WERI-Rb-1 (cell line): ENCODE measurements around the gene FKBP5.

Experiments
- DNase-seq: peaks from one replicate; pipeline ENCODE4 v3.0.0-alpha.2; 2020
- H3K27ac ChIP-seq: fragments of 250-450 bp; sonication (Bioruptor Pico); 2 replicates; pipeline ENCODE4 v1.5.1; 2020; ENCODE audit warnings: mild to moderate bottlenecking, moderate library complexity
- H3K27me3 ChIP-seq: fragments of 250-450 bp; sonication (Bioruptor Pico); 2 replicates; pipeline ENCODE4 v1.5.1; 2021; ENCODE audit warnings: mild to moderate bottlenecking, low read depth, moderate library complexity; ENCODE audit not compliant: insufficient read depth, severe bottlenecking
- H3K36me3 ChIP-seq: fragments of 250-450 bp; sonication (Bioruptor Pico); 2 replicates; pipeline ENCODE4 v1.5.1; 2020; ENCODE audit warnings: mild to moderate bottlenecking, moderate library complexity
- H3K4me3 ChIP-seq: 2 replicates; pipeline ENCODE4 v1.5.1; 2011; ENCODE audit warnings: low read depth, mild to moderate bottlenecking, control low read depth, low read length
- H3K9me3 ChIP-seq: fragments of 250-450 bp; sonication (Bioruptor Pico); 2 replicates; pipeline ENCODE4 v1.5.1; 2021; ENCODE audit warnings: mild to moderate bottlenecking, moderate library complexity; ENCODE audit not compliant: severe bottlenecking
- TF ChIP-seq, protein P1 (sequence below): IDR thresholded peaks from 2 replicates; pipeline ENCODE4 v1.5.1; 2011; ENCODE audit warnings: low read depth, mild to moderate bottlenecking, control low read depth, inconsistent platforms, low read length

FKBP5 gene

DNA sequence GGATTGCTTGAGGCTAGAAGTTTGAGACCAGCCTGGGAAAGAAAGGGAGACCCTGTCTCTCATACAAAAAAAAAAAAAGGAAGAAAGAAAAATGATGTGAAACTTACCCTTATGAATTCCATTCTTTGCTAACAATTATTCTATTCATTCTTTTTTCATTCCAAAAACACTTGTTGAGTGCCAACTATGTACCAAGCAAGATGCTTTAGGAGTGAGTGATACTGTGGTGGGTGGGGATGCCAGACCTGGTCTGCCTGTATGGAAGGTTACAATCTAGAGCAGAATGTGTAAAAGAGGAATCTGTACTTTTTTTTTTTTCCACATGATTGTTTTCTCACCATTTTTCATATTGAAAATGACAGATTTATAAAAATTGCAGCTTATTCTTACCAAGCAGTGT is 102.2 kb downstream of the FKBP5 start:
- H3K27me3 ChIP-seq, result no peaks in the 10 kb centered on the region
- no peak for DNase-seq
- no peaks in the 10 kb centered on the region for H3K9me3 ChIP-seq
- H3K27ac ChIP-seq, result no peak overlapping the region
- H3K36me3 ChIP-seq, result peaks cover 29% of the 10 kb centered on the region
- TF ChIP-seq, protein P1, sequence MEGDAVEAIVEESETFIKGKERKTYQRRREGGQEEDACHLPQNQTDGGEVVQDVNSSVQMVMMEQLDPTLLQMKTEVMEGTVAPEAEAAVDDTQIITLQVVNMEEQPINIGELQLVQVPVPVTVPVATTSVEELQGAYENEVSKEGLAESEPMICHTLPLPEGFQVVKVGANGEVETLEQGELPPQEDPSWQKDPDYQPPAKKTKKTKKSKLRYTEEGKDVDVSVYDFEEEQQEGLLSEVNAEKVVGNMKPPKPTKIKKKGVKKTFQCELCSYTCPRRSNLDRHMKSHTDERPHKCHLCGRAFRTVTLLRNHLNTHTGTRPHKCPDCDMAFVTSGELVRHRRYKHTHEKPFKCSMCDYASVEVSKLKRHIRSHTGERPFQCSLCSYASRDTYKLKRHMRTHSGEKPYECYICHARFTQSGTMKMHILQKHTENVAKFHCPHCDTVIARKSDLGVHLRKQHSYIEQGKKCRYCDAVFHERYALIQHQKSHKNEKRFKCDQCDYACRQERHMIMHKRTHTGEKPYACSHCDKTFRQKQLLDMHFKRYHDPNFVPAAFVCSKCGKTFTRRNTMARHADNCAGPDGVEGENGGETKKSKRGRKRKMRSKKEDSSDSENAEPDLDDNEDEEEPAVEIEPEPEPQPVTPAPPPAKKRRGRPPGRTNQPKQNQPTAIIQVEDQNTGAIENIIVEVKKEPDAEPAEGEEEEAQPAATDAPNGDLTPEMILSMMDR, result no peak
- H3K4me3 ChIP-seq, result no peak overlapping the region

DNA sequence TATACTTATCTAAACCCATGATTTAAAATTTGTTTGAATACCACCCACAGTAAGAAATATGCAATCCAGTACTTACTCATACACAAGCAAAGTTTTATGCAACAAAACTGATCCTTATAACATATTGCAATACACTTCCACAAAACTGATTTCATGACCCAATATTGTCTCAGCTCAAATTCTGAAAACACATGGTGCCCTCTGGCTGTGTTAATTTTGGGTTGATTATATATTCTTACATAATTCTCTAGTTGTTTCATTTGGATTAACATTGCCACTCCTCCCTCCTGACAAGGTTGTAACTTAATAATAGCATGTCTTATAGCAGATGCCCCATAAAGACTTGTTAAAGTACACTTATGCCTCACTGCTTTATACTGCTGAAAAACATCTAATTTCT is 103.1 kb downstream of the FKBP5 start:
- H3K36me3 ChIP-seq, result peaks cover 21% of the 10 kb centered on the region
- H3K9me3 ChIP-seq, result no peaks in the 10 kb centered on the region
- no peak for DNase-seq
- H3K4me3 ChIP-seq, result no peak overlapping the region
- TF ChIP-seq, protein P1, result no peak
- H3K27me3 ChIP-seq, result no peaks in the 10 kb centered on the region
- no peak overlapping the region for H3K27ac ChIP-seq

DNA sequence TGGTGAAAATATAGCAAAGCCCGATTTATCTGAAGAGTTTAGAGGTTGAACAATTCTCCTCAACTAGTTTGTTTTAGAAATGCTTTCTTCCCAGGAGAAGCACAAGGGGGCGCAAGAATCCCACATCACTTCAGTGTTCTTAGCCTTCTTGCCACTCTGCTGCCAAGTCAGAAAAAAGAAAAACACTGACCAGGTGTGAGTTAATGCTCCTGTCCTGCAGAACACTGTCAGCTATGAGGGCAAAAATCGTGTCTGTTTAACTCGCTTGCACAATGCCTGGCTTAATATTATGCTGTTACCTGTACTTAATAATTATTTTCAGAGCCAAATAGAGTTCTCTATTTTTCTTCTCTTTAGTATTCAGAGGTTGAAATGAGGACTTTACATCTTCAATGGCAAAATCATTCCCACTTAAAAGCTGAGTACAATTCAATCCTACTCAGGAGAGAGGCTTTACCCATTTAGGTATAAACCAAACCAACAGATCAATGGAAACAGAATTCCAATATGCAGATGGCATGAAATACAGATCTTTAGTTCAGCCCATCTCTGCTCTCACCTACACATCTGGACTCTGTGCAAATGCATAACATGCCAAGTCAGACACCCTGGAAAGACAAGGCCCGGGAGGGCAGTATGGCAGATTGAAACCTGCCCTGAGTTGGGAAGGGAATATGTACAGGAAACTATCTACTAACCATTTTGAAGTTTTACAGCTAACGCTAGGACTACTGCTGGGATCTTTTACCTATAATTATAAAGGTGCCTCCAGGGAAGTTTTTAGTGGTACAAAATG is 104.6 kb downstream of the FKBP5 start:
- no peaks in the 10 kb centered on the region for H3K9me3 ChIP-seq
- no peak overlapping the region for H3K4me3 ChIP-seq
- peaks cover 15% of the 10 kb centered on the region for H3K36me3 ChIP-seq
- DNase-seq, result peak; percentile 86
- H3K27me3 ChIP-seq, result no peaks in the 10 kb centered on the region
- H3K27ac ChIP-seq, result peak overlapping the region; percentile 90
- TF ChIP-seq, protein P1, result peak; percentile 84

DNA sequence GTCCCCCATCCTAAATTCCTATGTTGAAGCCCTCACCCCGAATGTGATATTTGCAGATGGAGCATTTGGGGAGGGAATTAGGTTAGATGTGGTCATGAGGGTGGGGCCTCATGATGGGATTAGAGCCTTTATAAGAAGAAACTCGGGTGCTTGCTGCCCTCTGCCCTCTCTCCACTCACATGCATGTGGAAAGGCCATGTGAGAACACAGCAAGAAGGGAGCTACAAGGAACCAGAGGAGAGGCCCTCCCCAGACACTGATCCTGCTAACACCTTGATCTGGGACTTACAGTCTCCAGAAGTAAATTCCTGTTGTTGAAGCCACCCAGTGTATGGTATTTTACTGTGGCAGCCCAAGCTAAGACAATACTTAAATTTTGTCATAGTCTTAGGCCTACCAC is 106.4 kb downstream of the FKBP5 start:
- TF ChIP-seq, protein P1, result peak; percentile 42; the same call in 1 of the 2 replicates
- Histone ChIP-seq H3K27ac (peak overlapping the region; percentile 90), H3K36me3 (peaks cover 19% of the 10 kb centered on the region), H3K9me3 (no peaks in the 10 kb centered on the region), H3K4me3 (peak overlapping the region; percentile 14), H3K27me3 (no peaks in the 10 kb centered on the region)
- peak; percentile 93 for DNase-seq

DNA sequence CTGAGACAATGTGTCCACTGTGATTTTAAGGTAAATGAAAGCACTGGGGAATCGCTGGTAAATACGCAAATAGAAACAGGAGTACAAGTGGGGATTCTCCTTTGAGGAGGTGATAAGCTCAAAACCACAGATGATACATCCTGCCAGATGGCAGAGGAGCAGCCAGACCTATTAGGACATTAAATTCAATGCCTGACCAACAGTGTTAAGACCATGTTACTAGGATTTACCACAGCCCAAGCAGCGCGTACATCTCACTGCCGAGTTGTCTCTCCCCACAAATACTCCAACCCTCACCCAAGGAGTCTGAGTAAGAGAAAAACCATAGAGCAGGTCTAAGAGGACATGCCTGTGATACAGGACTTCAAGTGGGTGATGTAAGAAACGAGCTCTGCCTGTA is 107.1 kb downstream of the FKBP5 start:
- Histone ChIP-seq H3K27me3 (no peaks in the 10 kb centered on the region), H3K36me3 (peaks cover 24% of the 10 kb centered on the region), H3K4me3 (peak overlapping the region; percentile 14), H3K9me3 (no peaks in the 10 kb centered on the region), H3K27ac (peak overlapping the region; percentile 90)
- TF ChIP-seq, protein P1, result no peak
- peak; percentile 88 for DNase-seq
